K562 (cell line): ENCODE data around the gene CLVS2. TPM values are rescaled to one million over a fixed set of nuclear protein-coding genes. Genes with fewer than 3 reads are reported as not detected.

Experiments
- BMI1 ChIP-seq: fragments of 150-350 bp; IDR thresholded peaks from 2 replicates; pipeline ENCODE4 v1.6.1; 2014; ENCODE audit warnings: low read length
- KDM5B ChIP-seq: fragments of 200-600 bp; sonication (generic); IDR thresholded peaks from 2 replicates; pipeline ENCODE4 v1.6.1; 2012; ENCODE audit warnings: low read depth, mild to moderate bottlenecking, moderate library complexity, low read length, control low read depth, inconsistent platforms; ENCODE audit not compliant: insufficient replicate concordance
- LCOR ChIP-seq: sonication (generic); formaldehyde crosslinking; IDR thresholded peaks from 2 replicates; pipeline ENCODE4 v1.8.0; 2022; ENCODE audit warnings: mild to moderate bottlenecking, missing genetic modification reagents
- ZNF445 ChIP-seq: fragments of 250-450 bp; sonication (Bioruptor Pico); IDR thresholded peaks from 2 replicates; pipeline ENCODE4 v1.4.0; 2020; ENCODE audit warnings: low read depth, mild to moderate bottlenecking, moderate library complexity
- polyA plus RNA-seq, 8 experiments: library from polyadenylated mRNA; depleted of rRNA in 4 of 8; stranded (reverse) in 5 of 8; unstranded in 3 of 8; fragments of >200 nt; fragmentation: Nextera tagmentation in 2 of 8; fragmentation: Illumina TruSeq in 1 of 8; extraction: Ambion mirVana in 2 of 8; extraction: Trizol in 1 of 8; gene quantifications; 2 replicates each; pipeline versions ENCODE4 v1.2.1 to v1.2.3, GENCODE V29; 2011 to 2014; ENCODE audit warnings: inconsistent platforms in 1 of 8, missing spikeins in 1 of 8
- total RNA-seq, 7 experiments: library from RNA; depleted of rRNA in 6 of 7; stranded (reverse); fragments of >200 nt in 6 of 7; fragmentation: Illumina TruSeq in 2 of 7; extraction: Trizol in 2 of 7; gene quantifications; 2 replicates each; pipeline versions ENCODE4 v1.2.1 to v1.2.3, GENCODE V29; 2011 to 2021; ENCODE audit warnings: low replicate concordance in 1 of 7
- TF ChIP-seq, protein P1 (sequence below): fragments of 450-650 bp; IDR thresholded peaks from 2 replicates; pipeline ENCODE4 v1.6.1; 2016; ENCODE audit warnings: mild to moderate bottlenecking, moderate library complexity
- TF ChIP-seq, protein P2 (sequence below): fragments of 250-450 bp; sonication (Bioruptor Pico); IDR thresholded peaks from 2 replicates; pipeline ENCODE4 v1.5.0; 2021; ENCODE audit warnings: mild to moderate bottlenecking, borderline replicate concordance
- TF ChIP-seq, protein P3 (sequence below): fragments of 250-450 bp; sonication (Bioruptor Pico); IDR thresholded peaks from 2 replicates; pipeline ENCODE4 v1.8.0; 2021; ENCODE audit warnings: moderate library complexity, mild to moderate bottlenecking, inconsistent platforms
- TF ChIP-seq, protein P4 (sequence below): IDR thresholded peaks from 2 replicates; pipeline ENCODE4 v1.6.1; 2016; ENCODE audit warnings: missing genetic modification characterization, missing compliant biosample characterization
- TF ChIP-seq, protein P5 (sequence below): fragments of 250-450 bp; sonication (Bioruptor Pico); IDR thresholded peaks from 2 replicates; pipeline ENCODE4 v1.4.0; 2020; ENCODE audit warnings: mild to moderate bottlenecking, moderate library complexity, borderline replicate concordance

The CLVS2 gene
- total and polyA plus RNA-seq, 9 of the 15 experiments (the other 6 are each of a cell fraction or from before 2014, with no cell fraction given), result 0.01 to 0.36 (median 0.03) TPM; not detected in 3

DNA sequence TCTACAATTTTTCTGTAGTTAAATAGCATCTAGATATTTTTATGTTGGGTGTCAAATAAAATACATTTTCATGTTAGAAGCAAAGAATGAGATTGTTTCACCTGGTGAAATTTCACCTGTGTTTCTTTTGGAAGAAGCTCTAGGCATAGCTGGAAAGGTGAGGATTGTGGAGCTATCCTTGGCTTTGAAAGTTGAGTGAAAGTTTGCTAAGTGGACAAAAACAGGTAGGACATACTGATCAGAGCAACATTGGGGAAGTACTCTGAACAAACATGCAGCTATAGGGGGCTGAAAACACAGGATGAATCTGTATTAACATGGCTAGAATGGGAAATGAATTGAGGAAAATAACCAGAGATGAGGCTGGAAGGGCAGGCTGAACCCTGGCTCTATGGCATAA lies 18.8 kb downstream of the CLVS2 start (continued):
- TF ChIP-seq, protein P1, sequence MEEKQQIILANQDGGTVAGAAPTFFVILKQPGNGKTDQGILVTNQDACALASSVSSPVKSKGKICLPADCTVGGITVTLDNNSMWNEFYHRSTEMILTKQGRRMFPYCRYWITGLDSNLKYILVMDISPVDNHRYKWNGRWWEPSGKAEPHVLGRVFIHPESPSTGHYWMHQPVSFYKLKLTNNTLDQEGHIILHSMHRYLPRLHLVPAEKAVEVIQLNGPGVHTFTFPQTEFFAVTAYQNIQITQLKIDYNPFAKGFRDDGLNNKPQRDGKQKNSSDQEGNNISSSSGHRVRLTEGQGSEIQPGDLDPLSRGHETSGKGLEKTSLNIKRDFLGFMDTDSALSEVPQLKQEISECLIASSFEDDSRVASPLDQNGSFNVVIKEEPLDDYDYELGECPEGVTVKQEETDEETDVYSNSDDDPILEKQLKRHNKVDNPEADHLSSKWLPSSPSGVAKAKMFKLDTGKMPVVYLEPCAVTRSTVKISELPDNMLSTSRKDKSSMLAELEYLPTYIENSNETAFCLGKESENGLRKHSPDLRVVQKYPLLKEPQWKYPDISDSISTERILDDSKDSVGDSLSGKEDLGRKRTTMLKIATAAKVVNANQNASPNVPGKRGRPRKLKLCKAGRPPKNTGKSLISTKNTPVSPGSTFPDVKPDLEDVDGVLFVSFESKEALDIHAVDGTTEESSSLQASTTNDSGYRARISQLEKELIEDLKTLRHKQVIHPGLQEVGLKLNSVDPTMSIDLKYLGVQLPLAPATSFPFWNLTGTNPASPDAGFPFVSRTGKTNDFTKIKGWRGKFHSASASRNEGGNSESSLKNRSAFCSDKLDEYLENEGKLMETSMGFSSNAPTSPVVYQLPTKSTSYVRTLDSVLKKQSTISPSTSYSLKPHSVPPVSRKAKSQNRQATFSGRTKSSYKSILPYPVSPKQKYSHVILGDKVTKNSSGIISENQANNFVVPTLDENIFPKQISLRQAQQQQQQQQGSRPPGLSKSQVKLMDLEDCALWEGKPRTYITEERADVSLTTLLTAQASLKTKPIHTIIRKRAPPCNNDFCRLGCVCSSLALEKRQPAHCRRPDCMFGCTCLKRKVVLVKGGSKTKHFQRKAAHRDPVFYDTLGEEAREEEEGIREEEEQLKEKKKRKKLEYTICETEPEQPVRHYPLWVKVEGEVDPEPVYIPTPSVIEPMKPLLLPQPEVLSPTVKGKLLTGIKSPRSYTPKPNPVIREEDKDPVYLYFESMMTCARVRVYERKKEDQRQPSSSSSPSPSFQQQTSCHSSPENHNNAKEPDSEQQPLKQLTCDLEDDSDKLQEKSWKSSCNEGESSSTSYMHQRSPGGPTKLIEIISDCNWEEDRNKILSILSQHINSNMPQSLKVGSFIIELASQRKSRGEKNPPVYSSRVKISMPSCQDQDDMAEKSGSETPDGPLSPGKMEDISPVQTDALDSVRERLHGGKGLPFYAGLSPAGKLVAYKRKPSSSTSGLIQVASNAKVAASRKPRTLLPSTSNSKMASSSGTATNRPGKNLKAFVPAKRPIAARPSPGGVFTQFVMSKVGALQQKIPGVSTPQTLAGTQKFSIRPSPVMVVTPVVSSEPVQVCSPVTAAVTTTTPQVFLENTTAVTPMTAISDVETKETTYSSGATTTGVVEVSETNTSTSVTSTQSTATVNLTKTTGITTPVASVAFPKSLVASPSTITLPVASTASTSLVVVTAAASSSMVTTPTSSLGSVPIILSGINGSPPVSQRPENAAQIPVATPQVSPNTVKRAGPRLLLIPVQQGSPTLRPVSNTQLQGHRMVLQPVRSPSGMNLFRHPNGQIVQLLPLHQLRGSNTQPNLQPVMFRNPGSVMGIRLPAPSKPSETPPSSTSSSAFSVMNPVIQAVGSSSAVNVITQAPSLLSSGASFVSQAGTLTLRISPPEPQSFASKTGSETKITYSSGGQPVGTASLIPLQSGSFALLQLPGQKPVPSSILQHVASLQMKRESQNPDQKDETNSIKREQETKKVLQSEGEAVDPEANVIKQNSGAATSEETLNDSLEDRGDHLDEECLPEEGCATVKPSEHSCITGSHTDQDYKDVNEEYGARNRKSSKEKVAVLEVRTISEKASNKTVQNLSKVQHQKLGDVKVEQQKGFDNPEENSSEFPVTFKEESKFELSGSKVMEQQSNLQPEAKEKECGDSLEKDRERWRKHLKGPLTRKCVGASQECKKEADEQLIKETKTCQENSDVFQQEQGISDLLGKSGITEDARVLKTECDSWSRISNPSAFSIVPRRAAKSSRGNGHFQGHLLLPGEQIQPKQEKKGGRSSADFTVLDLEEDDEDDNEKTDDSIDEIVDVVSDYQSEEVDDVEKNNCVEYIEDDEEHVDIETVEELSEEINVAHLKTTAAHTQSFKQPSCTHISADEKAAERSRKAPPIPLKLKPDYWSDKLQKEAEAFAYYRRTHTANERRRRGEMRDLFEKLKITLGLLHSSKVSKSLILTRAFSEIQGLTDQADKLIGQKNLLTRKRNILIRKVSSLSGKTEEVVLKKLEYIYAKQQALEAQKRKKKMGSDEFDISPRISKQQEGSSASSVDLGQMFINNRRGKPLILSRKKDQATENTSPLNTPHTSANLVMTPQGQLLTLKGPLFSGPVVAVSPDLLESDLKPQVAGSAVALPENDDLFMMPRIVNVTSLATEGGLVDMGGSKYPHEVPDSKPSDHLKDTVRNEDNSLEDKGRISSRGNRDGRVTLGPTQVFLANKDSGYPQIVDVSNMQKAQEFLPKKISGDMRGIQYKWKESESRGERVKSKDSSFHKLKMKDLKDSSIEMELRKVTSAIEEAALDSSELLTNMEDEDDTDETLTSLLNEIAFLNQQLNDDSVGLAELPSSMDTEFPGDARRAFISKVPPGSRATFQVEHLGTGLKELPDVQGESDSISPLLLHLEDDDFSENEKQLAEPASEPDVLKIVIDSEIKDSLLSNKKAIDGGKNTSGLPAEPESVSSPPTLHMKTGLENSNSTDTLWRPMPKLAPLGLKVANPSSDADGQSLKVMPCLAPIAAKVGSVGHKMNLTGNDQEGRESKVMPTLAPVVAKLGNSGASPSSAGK, result no peak
- TF ChIP-seq, protein P2, sequence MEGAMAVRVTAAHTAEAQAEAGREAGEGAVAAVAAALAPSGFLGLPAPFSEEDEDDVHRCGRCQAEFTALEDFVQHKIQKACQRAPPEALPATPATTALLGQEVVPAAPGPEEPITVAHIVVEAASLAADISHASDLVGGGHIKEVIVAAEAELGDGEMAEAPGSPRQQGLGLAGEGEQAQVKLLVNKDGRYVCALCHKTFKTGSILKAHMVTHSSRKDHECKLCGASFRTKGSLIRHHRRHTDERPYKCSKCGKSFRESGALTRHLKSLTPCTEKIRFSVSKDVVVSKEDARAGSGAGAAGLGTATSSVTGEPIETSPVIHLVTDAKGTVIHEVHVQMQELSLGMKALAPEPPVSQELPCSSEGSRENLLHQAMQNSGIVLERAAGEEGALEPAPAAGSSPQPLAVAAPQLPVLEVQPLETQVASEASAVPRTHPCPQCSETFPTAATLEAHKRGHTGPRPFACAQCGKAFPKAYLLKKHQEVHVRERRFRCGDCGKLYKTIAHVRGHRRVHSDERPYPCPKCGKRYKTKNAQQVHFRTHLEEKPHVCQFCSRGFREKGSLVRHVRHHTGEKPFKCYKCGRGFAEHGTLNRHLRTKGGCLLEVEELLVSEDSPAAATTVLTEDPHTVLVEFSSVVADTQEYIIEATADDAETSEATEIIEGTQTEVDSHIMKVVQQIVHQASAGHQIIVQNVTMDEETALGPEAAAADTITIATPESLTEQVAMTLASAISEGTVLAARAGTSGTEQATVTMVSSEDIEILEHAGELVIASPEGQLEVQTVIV, result no peak
- no peak for TF ChIP-seq BMI1
- TF ChIP-seq, protein P3, sequence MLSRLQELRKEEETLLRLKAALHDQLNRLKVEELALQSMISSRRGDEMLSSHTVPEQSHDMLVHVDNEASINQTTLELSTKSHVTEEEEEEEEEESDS, result no peak
- no peak for TF ChIP-seq KDM5B
- no peak for TF ChIP-seq ZNF445 (CRISPR knock-in tag)
- no peak for TF ChIP-seq LCOR (CRISPR knock-in tag)
- TF ChIP-seq, protein P4, sequence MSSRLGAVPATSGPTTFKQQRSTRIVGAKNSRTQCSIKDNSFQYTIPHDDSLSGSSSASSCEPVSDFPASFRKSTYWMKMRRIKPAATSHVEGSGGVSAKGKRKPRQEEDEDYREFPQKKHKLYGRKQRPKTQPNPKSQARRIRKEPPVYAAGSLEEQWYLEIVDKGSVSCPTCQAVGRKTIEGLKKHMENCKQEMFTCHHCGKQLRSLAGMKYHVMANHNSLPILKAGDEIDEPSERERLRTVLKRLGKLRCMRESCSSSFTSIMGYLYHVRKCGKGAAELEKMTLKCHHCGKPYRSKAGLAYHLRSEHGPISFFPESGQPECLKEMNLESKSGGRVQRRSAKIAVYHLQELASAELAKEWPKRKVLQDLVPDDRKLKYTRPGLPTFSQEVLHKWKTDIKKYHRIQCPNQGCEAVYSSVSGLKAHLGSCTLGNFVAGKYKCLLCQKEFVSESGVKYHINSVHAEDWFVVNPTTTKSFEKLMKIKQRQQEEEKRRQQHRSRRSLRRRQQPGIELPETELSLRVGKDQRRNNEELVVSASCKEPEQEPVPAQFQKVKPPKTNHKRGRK (tag), result no peak
- TF ChIP-seq, protein P5, sequence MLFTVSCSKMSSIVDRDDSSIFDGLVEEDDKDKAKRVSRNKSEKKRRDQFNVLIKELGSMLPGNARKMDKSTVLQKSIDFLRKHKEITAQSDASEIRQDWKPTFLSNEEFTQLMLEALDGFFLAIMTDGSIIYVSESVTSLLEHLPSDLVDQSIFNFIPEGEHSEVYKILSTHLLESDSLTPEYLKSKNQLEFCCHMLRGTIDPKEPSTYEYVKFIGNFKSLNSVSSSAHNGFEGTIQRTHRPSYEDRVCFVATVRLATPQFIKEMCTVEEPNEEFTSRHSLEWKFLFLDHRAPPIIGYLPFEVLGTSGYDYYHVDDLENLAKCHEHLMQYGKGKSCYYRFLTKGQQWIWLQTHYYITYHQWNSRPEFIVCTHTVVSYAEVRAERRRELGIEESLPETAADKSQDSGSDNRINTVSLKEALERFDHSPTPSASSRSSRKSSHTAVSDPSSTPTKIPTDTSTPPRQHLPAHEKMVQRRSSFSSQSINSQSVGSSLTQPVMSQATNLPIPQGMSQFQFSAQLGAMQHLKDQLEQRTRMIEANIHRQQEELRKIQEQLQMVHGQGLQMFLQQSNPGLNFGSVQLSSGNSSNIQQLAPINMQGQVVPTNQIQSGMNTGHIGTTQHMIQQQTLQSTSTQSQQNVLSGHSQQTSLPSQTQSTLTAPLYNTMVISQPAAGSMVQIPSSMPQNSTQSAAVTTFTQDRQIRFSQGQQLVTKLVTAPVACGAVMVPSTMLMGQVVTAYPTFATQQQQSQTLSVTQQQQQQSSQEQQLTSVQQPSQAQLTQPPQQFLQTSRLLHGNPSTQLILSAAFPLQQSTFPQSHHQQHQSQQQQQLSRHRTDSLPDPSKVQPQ (CRISPR knock-in tag), result no peak
